GM12878 (cell line): ENCODE measurements around the gene DNMT1. TPM values are rescaled to one million over a fixed set of nuclear protein-coding genes. Genes with fewer than 3 reads are reported as not detected.

Experiments used
- ATAC-seq: fragments of 200-7000 bp; cut with Tn5 transposase; 3 replicates; pipeline ENCODE4 v1.9.1; 2020; ENCODE audit warnings: mild to moderate bottlenecking, moderate library complexity
- BruUV-seq: library from RNA; stranded (reverse); fragments of 400-500 nt; replicated peaks from 2 replicates; lab custom pipeline; 2021; lab: Mats Ljungman, UMichigan
- CTCF ChIA-PET: fragments of 300-600 bp; sonication (Branson Sonifier 250); formaldehyde crosslinking; extraction: SDS; loops from one replicate; lab custom pipeline; 2021; ENCODE audit warnings: inconsistent platforms; lab: Yijun Ruan, JAX
- POLR2A ChIA-PET: fragments of 350-600 bp; formaldehyde crosslinking; extraction: SDS; loops from one replicate; lab custom pipeline; 2021; ENCODE audit warnings: inconsistent platforms; lab: Charles Lee
- RAD21 ChIA-PET: fragments of 300-600 bp; sonication (Branson Sonifier 250); formaldehyde crosslinking; loops from one replicate; lab custom pipeline; 2023; ENCODE audit warnings: antibody characterized with exemption; ENCODE audit not compliant: unreplicated experiment; lab: Charles Lee
- SMC1A ChIA-PET: fragments of 300-600 bp; sonication (Branson Sonifier 250); formaldehyde crosslinking; loops from one replicate; lab custom pipeline; 2023; ENCODE audit not compliant: unreplicated experiment, uncharacterized antibody; lab: Charles Lee
- DNase-seq: peaks from one replicate; pipeline ENCODE4 v3.0.0-alpha.2; 2011; ENCODE audit warnings: low read depth, low spot score
- FAIRE-seq: peaks from 3 replicates; lab custom pipeline; 2011; peaks lifted over from hg19 to GRCh38; lab: Jason Lieb, UNC
- H2AFZ ChIP-seq: 2 replicates; pipeline ENCODE4 v1.6.0; 2011; ENCODE audit warnings: low read depth, low read length, control low read depth; ENCODE audit not compliant: control insufficient read depth
- H3K27ac ChIP-seq: 2 replicates; pipeline ENCODE4 v1.5.1; 2011; ENCODE audit warnings: control low read depth; ENCODE audit not compliant: control insufficient read depth, insufficient read depth
- H3K27me3 ChIP-seq, 2 experiments: replicated peaks in 1 of 2; 2 replicates each; pipeline versions ENCODE4 v1.6.0 to v1.6.1; 2011; ENCODE audit warnings: low read length in 1 of 2; ENCODE audit not compliant: control insufficient read depth in 2 of 2, insufficient read depth in 2 of 2
- H3K36me3 ChIP-seq, 2 experiments: 2 replicates each; pipeline ENCODE4 v1.5.1; 2011; ENCODE audit warnings: low read length in 1 of 2; ENCODE audit not compliant: control insufficient read depth in 2 of 2, insufficient read depth in 2 of 2
- H3K4me1 ChIP-seq: 2 replicates; pipeline ENCODE4 v1.6.1; 2011; ENCODE audit warnings: mild to moderate bottlenecking, low read length, moderate library complexity, mixed read lengths; ENCODE audit not compliant: control insufficient read depth, insufficient read depth
- H3K4me2 ChIP-seq: 2 replicates; pipeline ENCODE4 v1.6.0; 2011; ENCODE audit warnings: control low read depth; ENCODE audit not compliant: control insufficient read depth, insufficient read depth
- H3K4me3 ChIP-seq: fragments of 200-600 bp; sonication (generic); 2 replicates; pipeline ENCODE4 v1.5.1; 2016
- H3K79me2 ChIP-seq: 2 replicates; pipeline ENCODE4 v1.6.0; 2011; ENCODE audit warnings: low read length; ENCODE audit not compliant: control insufficient read depth, insufficient read depth
- H3K9ac ChIP-seq: 2 replicates; pipeline ENCODE4 v1.8.0; 2011; ENCODE audit warnings: low read length, control low read depth, mixed read lengths; ENCODE audit not compliant: control insufficient read depth, insufficient read depth
- H3K9me3 ChIP-seq: replicated peaks from 3 replicates; pipeline ENCODE4 v1.5.1; 2011; ENCODE audit warnings: mild to moderate bottlenecking, low read length; ENCODE audit not compliant: control insufficient read depth, insufficient read depth
- H4K20me1 ChIP-seq: 2 replicates; pipeline ENCODE4 v1.6.0; 2011; ENCODE audit not compliant: control insufficient read depth, insufficient read depth
- BRCA1 ChIP-seq: IDR thresholded peaks from 2 replicates; pipeline ENCODE4 v1.6.1; 2011; ENCODE audit warnings: low read depth, low read length, improper control_type of control experiment
- CBFB ChIP-seq: IDR thresholded peaks from 2 replicates; pipeline ENCODE4 v1.6.1; 2016; ENCODE audit warnings: antibody characterized with exemption, low read depth
- CBX5 ChIP-seq: sonication (generic); IDR thresholded peaks from 2 replicates; pipeline ENCODE4 v1.6.1; 2016; ENCODE audit warnings: low read depth, moderate library complexity, mild to moderate bottlenecking, inconsistent platforms
- CHD4 ChIP-seq: fragments of 200-600 bp; sonication (generic); IDR thresholded peaks from 2 replicates; pipeline ENCODE4 v1.6.1; 2016; ENCODE audit warnings: mild to moderate bottlenecking
- E4F1 ChIP-seq: fragments of 450-650 bp; IDR thresholded peaks from 2 replicates; pipeline ENCODE4 v1.6.1; 2018; ENCODE audit warnings: borderline replicate concordance, mild to moderate bottlenecking; ENCODE audit not compliant: partially characterized antibody
- ESRRA ChIP-seq: IDR thresholded peaks from 2 replicates; pipeline ENCODE4 v1.6.1; 2012; ENCODE audit warnings: mild to moderate bottlenecking, low read length, improper control_type of control experiment
- HDGF ChIP-seq: fragments of 450-650 bp; IDR thresholded peaks from 2 replicates; pipeline ENCODE4 v1.6.1; 2016; ENCODE audit warnings: antibody characterized with exemption
- IRF4 ChIP-seq: IDR thresholded peaks from 2 replicates; pipeline ENCODE4 v1.6.1; 2011; ENCODE audit warnings: low read depth, low read length
- NFIC ChIP-seq: IDR thresholded peaks from 2 replicates; pipeline ENCODE4 v1.6.1; 2012; ENCODE audit warnings: low read depth, mild to moderate bottlenecking, inconsistent platforms, low read length, moderate library complexity
- NFYA ChIP-seq: IDR thresholded peaks from 2 replicates; pipeline ENCODE4 v1.6.1; 2011; ENCODE audit warnings: low read depth, mild to moderate bottlenecking, low read length, improper control_type of control experiment, borderline replicate concordance
- PAX8 ChIP-seq: fragments of 450-650 bp; IDR thresholded peaks from 2 replicates; pipeline ENCODE4 v1.6.1; 2017; ENCODE audit warnings: mild to moderate bottlenecking, moderate library complexity
- REST ChIP-seq: IDR thresholded peaks from 2 replicates; pipeline ENCODE4 v1.6.1; 2012; ENCODE audit warnings: mild to moderate bottlenecking, low read depth, low read length
- STAT3 ChIP-seq: IDR thresholded peaks from 2 replicates; pipeline ENCODE4 v1.6.1; 2011; ENCODE audit warnings: low read depth, low read length, improper control_type of control experiment
- YBX1 ChIP-seq: fragments of 450-650 bp; IDR thresholded peaks from 2 replicates; pipeline ENCODE4 v1.6.1; 2016; ENCODE audit warnings: antibody characterized with exemption
- ZBTB33 ChIP-seq: fragments of 450-650 bp; IDR thresholded peaks from 2 replicates; pipeline ENCODE4 v1.6.1; 2017; ENCODE audit warnings: mild to moderate bottlenecking
- ZNF622 ChIP-seq: fragments of 450-650 bp; IDR thresholded peaks from 2 replicates; pipeline ENCODE4 v1.6.1; 2017; ENCODE audit warnings: mild to moderate bottlenecking, inconsistent platforms
- WGBS: methylation state at CpG from one replicate; pipeline ENCODE4 v1.1.6; 2016; ENCODE audit warnings: low lambda C conversion rate; ENCODE audit not compliant: insufficient replicate concordance, insufficient coverage; ENCODE audit errors: missing lambda C conversion rate; 5-methylcytosine and 5-hydroxymethylcytosine counted together
- in situ Hi-C: fragments of 300-500 bp; cut with MboI; formaldehyde crosslinking; loops from 9 replicates; pipeline ENCODE4 v1.14.3; 2018; ENCODE audit warnings: mixed read lengths
- intact Hi-C: fragments of 100-400 bp; cut with micrococcal nuclease; formaldehyde crosslinking; loops from one replicate; pipeline ENCODE4 v1.14.2; 2022; ENCODE audit not compliant: unreplicated experiment
- polyA plus RNA-seq, 11 experiments: library from polyadenylated mRNA; depleted of rRNA in 4 of 11; unstranded in 6 of 11; stranded (reverse) in 5 of 11; fragments of >200 nt; fragmentation: Nextera tagmentation in 4 of 11; fragmentation: Illumina TruSeq in 1 of 11; extraction: Ambion mirVana in 4 of 11; extraction: Trizol in 1 of 11; gene quantifications; 1 replicate in 1 of 11; 2 replicates in 10 of 11; pipeline versions ENCODE4 v1.2.1 to v1.2.3, GENCODE V29; 2011 to 2016; ENCODE audit warnings: inconsistent platforms in 2 of 11, missing spikeins in 2 of 11, low read depth in 1 of 11
- total RNA-seq, 4 experiments: library from RNA; depleted of rRNA in 3 of 4; stranded (reverse); fragments of >200 nt in 3 of 4; fragmentation: Illumina TruSeq in 1 of 4; extraction: Trizol in 1 of 4; gene quantifications; 2 replicates each; pipeline versions ENCODE4 v1.2.1 to v1.2.3, GENCODE V29; 2013 to 2021

Gene DNMT1
- total and polyA plus RNA-seq, 10 of the 15 experiments (the other 5 are each of a cell fraction or from before 2014, with no cell fraction given): 70.0 to 290 (median 133) TPM

- TF ChIP-seq ZBTB33 (no peak), YBX1 (no peak)
- TF ChIP-seq, all 136 proteins: peak for 0
These were observed 72.7 kb downstream of the DNMT1 start (continued) for GRCh38 chr19:10122045-10122444.

GRCh38 chr19:10120538-10121189, 74.1 kb downstream of the DNMT1 start:
- H4K20me1 ChIP-seq: no peaks in the 10 kb centered on the region
- in situ Hi-C loops (no loop called here), intact Hi-C loops (loop anchor here (5.0 kb wide), 1 partner anchor 132 kb away; the partner anchor contains the start of gene MRPL4)
- FAIRE-seq (no peak), ATAC-seq (no peak), DNase-seq (no peak)
- 51% methylated on average over 9 of the region's 9 CpGs for WGBS
- no peak overlapping the region for H3K9ac ChIP-seq
- H2AFZ ChIP-seq: no peak overlapping the region
- H3K4me2 ChIP-seq: no peak overlapping the region
- RAD21 ChIA-PET: interaction anchor here (0.6 to 1.7 kb wide), 2 partner anchors 129 to 1226 kb away, joined by 3 to 6 read pairs; partner anchors contain the start of gene CCDC159
- SMC1A ChIA-PET: interaction anchor here (1.1 kb wide), 1 partner anchor 130 kb away, joined by 3 read pairs; no protein-coding TSS in a partner anchor
- peaks cover 4 to 15% of the 10 kb centered on the region in 2 experiments; a peak in 3 of 4 replicates for H3K36me3 ChIP-seq
- CTCF ChIA-PET: interaction anchor here (0.6 to 4.9 kb wide), 8 partner anchors 9 to 751 kb away, joined by 3 to 39 read pairs (median 5); partner anchors contain the start of genes P2RY11 and PPAN
- BruUV-seq: no TSS peak
- H3K79me2 ChIP-seq: peaks cover 17% of the 10 kb centered on the region
- no peak overlapping the region for H3K27ac ChIP-seq
- H3K27me3 ChIP-seq: no peaks in the 10 kb centered on the region
- no peaks in the 10 kb centered on the region for H3K9me3 ChIP-seq
- H3K4me3 ChIP-seq: no peak overlapping the region
- POLR2A ChIA-PET: interaction anchor here (0.7 kb wide), 1 partner anchor 9 kb away, joined by 3 read pairs; the partner anchor contains the start of gene P2RY11
- H3K4me1 ChIP-seq: 0 out of 2 replicates have a peak, but pooled peaks cover 2% of the 10 kb centered on the region
- no peak for TF ChIP-seq ZNF622
- no peak for TF ChIP-seq REST
- TF ChIP-seq STAT3: no peak
- no peak for TF ChIP-seq NFIC
- TF ChIP-seq CBX5: no peak
- TF ChIP-seq NFYA: no peak
- no peak for TF ChIP-seq E4F1
- no peak for TF ChIP-seq HDGF
- no peak for TF ChIP-seq PAX8
- no peak for TF ChIP-seq ESRRA
- TF ChIP-seq IRF4: no peak
- TF ChIP-seq CBFB: no peak
- TF ChIP-seq CHD4: no peak
- no peak for TF ChIP-seq BRCA1
